Subcutaneous adipose tissue (tissue), 4 donors: ENCODE data around the gene RXRA. TPM values are rescaled to one million over a fixed set of nuclear protein-coding genes. Genes with fewer than 3 reads are reported as not detected.

Source experiments
- total RNA-seq, 4 donors: library from RNA; depleted of rRNA; stranded (reverse); fragments of >200 nt; gene quantifications; one replicate each; pipeline ENCODE4 v1.1.0, GENCODE V29; 2016
- TF ChIP-seq, protein P1 (sequence below): fragments of 450-650 bp; IDR thresholded peaks from one replicate; pipeline ENCODE4 v1.5.1; 2016; ENCODE audit warnings: low read depth, mild to moderate bottlenecking, control low read depth, antibody characterized with exemption, moderate library complexity

Gene RXRA
- total RNA-seq, 4 donors from 2014 or later, result 39.1 to 141 (median 53.6) TPM

DNA sequence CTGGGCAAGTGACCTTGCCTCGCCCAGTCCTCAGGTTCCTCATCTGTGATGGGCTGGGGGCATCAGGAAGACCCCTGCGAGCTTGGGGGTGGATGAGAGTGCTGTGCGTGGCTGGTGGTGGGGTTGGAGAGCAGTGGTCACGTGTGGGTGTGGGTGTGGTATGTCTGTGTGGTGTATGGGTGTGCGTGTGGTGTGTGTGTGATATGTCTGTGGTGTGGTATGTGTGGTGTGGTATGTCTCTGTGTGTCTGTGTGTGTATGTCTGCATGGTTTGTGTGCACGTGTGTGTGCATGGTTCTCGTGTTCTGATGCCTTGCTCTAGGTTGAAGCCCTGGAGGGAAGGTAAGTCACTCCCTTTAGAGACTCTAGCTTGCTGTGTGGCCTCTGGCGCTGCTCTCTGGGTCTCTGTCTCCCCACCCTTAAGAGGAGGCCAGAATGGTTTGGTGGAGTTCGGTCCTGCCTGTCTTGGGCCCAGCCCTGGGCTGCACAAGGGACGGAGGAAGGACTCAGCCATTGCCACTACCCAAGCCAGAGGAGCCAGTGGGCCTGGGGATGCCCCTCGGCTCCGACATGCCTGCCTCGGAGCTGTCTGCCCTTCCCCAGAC lies 87.0 kb downstream of the RXRA start:
- TF ChIP-seq, protein P1, sequence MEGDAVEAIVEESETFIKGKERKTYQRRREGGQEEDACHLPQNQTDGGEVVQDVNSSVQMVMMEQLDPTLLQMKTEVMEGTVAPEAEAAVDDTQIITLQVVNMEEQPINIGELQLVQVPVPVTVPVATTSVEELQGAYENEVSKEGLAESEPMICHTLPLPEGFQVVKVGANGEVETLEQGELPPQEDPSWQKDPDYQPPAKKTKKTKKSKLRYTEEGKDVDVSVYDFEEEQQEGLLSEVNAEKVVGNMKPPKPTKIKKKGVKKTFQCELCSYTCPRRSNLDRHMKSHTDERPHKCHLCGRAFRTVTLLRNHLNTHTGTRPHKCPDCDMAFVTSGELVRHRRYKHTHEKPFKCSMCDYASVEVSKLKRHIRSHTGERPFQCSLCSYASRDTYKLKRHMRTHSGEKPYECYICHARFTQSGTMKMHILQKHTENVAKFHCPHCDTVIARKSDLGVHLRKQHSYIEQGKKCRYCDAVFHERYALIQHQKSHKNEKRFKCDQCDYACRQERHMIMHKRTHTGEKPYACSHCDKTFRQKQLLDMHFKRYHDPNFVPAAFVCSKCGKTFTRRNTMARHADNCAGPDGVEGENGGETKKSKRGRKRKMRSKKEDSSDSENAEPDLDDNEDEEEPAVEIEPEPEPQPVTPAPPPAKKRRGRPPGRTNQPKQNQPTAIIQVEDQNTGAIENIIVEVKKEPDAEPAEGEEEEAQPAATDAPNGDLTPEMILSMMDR, result no peak

- TF ChIP-seq, protein P1, result no peak
These were observed 87.8 kb downstream of the RXRA start for GRCh38 chr9:134413890-134414623.

DNA sequence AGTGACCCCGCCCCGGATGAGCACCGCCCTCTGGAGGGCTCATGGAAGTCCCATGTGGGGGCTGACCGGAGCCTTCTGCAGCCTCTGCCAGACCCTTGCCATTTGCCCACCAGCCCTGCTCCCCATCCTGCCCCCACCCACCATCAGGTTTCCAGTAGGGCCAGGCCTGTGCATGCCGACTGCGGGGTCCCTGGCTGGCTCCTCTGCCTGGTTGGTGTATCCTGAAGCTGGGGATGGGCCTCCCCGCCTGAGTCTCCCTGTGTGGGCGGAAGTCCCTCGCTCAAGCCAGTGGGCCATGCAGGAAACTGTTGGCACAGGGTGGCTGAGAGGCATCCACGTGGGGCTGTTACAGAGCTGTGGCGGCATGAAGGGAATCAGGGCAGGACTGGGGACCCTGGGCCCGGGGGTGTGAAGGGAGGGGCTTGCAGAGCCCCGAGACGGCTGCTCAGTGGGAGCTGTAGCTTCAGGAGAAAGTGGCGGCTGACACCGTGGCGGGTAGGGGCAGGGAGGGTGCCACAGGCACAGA lies 88.7 kb downstream of the RXRA start:
- TF ChIP-seq, protein P1, result no peak

DNA sequence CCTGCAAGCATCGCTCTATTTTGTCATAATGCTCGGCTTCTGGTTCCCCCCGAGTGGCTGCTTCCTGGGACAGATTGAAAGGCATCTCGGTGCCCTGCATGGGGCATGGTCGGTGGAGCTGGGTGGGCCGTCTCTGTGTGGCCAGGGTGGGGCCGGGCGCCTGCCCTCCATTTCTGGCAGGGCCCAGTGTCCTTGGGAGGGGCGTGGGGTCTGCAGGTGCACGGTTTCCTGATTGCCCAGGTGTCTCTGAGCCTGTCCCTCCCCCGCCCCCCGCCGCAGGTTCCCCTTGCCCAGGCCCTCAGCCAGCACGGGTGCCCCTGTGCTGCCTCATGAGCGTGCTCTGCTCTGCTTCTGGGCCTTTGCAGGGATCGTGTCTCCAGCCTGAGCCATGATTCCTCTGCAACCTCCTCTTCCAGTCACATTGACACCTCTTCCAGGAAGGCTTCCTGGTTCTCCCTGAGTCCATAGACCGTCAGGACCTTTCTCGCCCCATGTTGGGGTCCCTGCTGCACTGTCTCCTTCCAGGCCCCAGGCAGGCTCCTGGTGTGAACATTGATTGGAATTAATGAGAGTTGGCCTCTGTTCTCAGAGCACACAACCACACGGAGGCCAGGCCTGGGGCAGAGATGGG lies 90.2 kb downstream of the RXRA start:
- TF ChIP-seq, protein P1, result no peak

DNA sequence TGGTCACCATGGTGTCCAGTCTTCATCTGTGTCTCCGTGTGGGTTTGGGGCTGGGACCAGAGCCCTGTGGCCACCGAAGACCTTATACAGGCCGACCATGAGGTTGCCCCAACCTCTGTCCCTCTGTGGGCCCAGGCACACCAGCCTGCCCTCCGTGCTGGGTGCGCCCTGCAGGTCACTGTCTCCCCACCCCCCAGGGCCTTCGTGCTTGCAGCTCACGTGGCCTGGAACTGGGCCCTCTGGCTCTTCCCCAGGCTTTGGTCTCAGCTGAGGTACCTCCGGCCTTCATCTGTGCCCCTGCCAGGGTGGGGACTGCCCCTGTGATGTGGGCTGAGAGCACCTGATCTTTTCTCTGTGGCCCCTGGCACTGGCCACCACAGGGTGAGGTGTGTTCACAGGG lies 92.1 kb downstream of the RXRA start:
- TF ChIP-seq, protein P1, result no peak

- TF ChIP-seq, protein P1, result no peak
These were observed 92.9 kb downstream of the RXRA start for GRCh38 chr9:134419000-134419683.
